ENCODE results near the gene HRAS.

Gene HRAS

DNA sequence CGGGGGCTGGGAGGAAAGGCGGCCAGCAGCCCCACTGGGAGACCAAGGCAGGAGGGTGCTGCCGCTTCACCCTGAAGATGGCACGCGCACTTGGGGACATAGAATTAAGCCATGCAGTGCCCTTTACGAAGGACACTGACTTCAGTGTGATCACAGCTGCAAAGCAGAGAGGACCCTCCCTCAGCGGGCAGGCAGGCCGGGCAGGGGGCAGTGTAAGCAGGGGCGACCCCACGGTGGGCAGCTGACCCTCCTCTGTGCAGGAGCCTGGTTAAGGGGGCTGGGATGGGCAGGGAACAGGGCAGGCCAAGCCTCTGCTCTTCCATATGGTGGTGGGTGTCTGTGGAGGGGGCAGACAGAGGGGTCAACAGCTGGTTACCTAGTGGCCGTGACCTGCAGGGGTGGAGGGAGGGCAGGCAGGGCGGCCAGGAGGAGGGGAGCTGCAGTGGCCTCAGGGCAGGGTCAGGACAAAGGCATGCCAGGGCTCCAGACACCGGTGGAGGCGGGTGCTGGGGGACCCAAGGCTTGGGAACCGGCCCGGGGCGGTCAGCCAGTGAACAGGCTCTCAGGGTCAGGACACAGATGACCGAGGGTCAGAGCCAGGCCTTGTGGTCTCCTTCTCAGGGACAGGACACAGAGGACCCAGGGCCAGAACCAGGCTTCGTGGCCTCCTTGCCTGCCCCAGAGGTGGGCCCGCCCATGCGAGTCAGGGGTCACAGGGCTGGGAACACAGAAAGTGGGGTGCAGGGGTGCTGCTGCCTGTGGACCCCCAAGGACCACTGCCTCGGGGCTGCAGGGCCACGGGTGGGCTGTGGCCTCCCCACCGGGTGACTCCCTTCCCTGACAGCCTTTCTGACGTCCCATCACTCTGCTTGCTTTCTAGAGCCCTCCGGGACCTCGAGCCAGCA lies 18.0 kb upstream of the HRAS start:
- no peak for DNase-seq (ENCODE audit: low read depth)

DNA sequence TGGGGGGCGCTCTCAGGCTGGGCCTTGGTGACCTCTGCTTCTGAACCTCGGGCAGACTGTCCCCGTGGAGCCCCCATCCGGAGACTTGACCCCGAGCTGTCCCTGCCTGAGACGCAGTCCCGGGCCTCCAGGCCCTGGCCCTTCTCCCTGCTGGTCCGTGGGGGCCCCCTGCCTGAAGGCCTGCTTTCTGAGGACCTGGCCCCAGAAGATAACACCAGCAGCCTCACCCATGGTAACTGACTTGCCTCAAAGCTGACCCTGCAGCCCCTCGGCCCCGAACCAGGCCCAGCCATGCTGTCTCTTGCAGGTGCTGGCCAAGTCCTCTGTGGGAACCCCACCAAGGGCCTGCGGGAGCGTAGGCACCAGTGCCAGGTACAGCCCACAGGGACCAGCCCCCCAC lies 16.2 kb upstream of the HRAS start:
- no peak for DNase-seq (ENCODE audit: low read depth)

DNA sequence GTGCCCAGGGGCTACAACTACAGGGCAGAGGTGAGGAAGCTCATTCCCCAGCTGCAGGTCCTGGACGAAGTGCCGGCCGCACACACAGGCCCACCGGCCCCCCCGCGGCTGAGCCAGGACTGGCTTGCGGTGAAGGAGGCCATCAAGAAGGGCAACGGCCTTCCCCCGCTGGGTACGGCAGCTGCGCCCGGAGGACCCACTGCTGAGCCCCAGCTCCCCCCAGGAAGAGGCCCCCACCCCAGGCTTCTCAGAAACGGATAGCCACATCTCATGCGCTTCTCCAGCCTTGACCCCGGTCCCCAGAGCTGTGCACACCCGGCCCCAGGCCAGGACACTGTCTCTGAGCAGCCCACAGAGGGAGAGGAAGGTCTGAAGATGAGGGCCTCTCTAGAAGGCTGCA lies 15.8 kb upstream of the HRAS start:
- DNase-seq (ENCODE audit: low read depth): no peak

DNA sequence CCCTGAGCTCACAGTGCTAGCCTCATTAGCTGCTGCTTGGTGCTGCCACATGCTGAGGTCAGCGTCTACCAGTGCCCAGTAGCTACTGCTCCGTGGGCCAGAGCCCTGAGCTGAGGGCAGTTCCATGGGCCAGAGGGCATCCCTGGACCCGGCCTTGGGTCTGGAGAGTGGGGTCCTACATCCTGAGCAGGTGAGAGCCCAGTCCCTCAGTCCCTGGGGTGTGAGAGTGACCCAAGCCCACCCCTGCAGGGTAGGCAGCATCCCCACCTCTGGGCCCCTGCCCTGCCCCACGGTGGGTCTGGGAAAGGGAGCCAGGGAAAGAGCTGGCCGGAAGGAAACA lies 15.3 kb upstream of the HRAS start:
- no peak for DNase-seq (ENCODE audit: low read depth)

DNA sequence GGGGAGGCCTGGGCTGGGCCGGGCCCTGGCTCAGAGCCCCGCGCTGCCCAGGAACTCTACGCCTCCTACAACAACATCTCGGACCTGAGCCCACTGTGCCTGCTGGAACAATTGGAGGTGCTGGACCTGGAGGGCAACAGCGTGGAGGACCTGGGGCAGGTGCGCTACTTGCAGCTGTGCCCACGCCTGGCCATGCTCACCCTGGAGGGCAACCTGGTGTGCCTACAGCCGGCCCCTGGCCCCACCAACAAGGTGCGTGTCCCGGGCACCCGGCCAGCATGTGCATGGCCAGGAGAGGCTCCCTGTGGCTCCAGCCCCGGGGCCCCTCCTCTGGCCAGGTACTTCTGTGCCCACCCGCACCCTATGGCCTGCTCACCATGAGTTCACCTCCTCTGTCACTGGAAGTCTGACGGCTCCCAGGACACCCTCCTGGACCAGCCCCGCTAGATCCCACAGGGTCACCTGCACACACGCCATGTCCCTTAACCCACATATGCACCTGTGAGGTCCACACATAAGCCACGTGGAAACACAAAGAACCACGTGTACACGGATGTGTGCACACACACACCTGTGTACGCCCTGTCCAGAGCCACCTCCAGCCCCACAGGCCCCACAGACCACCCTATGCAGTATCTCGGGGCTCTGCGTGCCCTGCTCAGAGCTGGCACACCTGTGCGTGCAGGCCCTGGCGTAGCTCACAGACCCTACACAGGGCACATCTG lies 14.8 kb upstream of the HRAS start:
- no peak for DNase-seq (ENCODE audit: low read depth)

DNA sequence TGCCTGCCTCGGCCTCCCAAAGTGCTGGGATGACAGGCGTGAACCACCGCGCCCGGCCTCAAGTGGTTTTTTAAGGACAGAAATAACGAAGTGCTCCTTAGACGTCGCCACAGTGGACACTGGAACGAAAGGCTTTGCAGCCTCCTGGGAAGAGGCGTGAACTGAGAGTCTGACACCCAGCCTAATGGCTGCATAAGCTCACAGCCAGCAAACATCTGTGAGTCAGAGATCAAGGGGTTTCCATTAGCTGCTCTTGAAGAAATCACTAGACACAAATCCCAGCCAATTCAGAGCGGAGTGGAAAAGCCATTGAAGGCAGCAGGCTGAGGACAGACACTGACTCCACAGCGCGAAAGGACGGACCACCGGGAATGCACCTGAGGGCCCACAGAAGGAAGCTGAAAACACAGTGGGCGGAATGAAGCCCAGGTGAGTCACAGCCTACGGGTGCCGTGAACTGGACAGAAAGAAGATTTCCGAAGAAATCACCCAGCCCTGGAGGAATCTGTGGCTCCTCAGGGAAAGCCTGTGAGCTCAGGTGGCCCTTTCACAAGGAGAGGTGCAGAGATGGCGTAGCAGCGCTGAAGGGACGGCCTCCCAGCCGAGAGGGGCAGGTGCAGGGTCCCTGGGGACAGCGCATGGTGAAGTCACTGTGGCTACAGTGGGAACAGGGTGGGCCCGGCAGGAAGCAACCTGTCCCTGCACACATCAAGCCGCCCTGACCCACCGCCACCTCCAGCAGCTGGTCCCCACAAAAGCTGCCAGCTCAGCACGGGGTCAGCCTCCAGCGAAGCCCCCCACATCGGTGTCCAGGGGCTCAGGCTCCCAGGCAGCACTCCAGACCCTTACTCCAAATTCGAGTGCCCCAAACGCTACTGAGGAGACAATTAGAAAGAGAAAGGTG lies 13.6 kb upstream of the HRAS start:
- no peak for DNase-seq (ENCODE audit: low read depth)

DNA sequence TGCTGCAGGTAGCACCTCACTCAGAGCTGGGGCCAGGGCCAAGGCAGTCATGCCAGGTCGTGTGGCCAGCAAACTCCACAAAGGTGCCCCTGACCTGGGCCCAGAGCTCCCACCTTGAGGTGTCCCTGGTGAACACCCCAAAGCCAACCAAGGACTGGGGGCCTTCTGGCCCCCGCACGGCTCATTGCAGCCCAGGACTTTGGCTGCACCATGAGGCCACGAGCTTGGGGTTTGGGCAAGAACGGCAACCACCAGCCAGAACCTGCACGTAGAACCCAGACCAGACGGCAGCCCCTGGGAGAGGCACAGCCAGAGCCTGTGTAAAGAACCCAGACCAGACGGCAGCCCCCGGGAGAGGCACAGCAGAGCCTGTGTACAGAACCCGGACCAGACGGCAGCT lies 9.8 kb upstream of the HRAS start:
- DNase-seq (ENCODE audit: low read depth): no peak

DNA sequence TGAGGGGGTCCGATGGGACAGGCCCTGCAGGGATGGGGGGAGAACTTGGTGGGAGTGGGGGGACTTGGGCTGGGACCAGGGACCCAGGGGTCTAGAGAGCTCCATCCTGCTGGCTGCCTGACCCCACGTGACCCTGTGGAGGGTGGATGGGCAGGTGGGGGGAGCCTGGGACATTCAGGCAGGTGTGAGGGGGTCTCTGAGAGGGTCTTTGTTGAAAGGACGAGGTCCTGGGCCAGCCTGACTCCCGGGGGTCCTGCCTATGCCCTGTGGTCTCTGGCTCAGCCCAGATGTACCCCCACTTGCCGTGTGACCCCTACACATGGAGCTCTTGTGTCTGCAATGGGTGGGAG lies 9.4 kb upstream of the HRAS start:
- DNase-seq (ENCODE audit: low read depth): no peak

DNA sequence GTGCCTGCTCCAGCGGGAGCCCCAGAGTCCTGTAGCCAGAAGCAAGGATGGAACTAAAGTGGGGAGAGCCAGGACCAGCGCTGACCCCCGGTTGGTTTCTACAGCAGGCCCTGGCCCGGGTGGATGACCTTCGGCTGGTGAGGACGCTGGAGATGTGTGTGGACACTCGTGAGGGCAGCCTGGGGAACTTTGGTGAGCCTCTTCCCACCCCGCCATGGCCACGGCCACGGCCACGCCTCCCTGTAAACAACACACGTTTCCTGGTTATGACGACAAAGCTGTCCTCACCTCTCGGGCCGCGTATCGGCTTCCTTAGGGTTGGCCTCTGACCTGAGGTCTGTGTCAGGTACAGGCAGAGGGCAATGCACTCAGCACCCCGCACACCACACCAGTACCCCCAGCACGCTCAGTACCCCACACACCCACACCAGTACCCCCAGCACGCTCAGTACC lies 6.1 kb upstream of the HRAS start:
- DNase-seq (ENCODE audit: low read depth): no peak

DNA sequence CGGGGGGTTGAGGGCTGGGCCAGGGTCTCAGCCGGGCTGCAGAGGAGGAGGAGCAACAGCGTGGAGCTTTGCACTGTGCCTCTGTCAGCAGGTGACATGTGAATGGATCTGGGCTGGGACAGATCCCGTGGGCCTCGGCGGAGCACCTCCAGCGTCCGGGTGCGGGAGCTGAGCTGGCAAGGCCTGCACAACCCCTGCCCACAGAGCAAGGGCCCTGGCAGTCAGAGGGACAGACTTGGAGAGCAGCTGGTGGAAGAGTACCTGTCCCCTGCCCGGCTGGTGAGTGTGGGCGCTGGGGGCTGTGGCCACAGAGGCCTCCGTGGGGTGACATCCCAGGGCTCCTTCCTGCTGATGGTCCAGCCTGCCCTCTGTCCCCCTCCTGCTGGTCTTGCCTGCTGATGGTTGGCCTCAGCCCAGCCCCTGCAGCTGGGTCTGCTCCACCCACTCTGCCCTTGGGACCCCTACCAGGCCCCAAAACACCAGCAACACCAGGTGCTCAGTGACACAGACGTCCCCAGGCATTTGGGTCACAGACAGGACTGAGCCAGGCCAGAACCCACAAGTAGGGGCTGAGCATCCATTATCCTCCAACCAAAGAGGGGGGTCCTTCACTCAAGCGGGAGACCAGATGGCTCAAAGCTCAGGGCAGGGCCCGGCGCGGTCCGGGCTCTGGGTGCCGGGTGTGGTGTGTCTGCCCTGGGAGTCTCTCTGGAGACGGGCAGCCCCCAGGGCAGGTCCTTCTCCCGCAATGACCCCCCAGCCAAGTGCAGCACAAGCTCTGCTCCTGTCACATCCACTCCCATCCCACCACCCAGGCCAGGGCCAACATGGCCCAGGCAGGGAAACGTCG lies 5.4 kb upstream of the HRAS start:
- DNase-seq (ENCODE audit: low read depth): no peak

DNA sequence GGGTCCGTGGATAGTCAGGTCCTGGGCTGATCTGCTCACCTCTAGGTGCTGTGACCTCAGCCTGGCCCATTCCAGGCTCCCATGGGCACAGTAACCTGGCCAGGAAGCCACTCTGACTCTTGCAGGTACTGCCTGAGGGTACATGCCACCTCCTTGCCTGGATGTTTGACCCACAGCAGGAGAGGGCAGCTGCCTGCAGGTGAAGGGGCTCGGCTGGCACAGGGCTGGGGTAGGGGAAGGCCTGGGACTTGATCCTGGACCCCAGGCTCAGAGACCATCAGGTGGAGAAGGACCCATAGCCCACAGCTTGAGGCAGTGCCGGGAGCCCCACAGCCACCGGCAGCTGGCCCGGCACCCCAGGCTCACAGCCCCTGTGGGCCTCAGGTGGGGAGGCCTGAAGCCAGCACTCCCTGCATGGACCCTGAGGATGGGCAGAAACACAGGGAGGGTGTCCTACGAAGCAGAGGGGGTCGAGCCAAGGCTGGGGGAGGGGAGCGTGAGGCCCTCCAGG lies 4.7 kb upstream of the HRAS start:
- no peak for DNase-seq (ENCODE audit: low read depth)

DNA sequence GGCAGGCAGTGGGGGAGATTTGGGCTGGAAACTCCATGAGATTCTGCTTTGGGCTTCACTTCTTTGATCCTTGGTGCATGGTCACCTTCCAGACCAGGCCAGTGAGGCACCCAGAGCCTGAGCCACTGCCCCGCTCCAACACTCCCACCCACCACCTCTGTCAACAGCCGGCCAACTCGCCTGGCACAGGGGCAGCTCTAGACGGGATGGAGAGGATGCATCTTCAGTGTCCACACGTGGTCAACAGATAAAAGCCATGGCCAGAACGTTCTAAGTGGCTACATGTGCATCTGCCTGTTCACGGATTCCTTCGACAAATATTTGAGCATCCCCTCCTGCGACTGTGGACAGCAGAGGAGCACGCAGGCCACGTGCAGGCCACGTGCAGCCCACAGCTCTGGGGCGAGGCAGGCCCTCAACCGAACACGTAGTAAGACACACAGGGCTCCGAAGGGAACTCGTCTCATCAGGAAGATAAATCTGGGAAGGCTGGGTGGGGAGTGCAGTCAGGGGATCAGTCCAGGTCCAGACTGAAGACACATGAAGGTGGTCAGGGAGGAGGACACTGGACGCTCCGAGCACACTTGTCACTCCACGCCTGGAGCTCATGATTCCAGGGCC lies 3.2 kb upstream of the HRAS start:
- DNase-seq (ENCODE audit: low read depth): no peak

DNA sequence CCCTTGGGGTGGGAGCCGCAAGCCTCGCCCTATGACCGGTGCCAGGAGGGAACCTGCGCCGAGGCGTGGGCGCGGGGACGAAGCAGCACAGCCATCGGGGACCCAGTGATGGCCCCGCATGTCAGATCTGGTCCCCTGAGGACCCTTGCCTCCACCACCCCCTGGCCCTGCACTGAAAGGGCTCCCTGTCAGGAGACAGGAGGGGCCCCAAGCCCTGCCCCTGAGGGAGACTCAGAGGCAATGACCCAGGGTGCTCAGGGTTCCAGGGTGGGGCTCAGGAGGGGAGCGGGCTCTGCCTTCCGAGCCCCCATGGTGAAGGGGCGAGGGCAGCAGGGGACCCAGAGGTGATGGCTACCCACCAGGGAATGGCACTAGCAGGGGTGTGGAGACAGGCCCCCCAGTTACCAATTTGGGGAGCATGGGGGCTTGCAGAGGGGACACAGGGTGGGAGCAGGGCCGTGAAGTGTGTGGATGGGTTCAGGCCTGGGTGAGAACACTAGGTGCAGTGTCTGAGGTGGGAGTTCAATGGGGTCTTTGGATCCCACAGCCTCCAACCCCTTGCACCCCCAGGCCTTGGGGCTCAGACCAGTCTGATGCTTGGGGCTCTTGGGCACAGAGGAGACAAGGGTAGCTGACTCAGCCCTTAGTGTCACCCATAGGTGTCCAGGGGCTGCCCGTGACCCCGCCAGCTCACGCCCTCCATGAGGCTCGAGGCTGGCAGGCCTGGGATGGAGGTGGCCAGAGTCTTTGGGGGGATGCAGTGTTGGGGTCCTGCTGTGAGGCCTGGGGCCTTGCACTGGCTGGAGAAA lies 2.5 kb upstream of the HRAS start:
- no peak for DNase-seq (ENCODE audit: low read depth)

DNA sequence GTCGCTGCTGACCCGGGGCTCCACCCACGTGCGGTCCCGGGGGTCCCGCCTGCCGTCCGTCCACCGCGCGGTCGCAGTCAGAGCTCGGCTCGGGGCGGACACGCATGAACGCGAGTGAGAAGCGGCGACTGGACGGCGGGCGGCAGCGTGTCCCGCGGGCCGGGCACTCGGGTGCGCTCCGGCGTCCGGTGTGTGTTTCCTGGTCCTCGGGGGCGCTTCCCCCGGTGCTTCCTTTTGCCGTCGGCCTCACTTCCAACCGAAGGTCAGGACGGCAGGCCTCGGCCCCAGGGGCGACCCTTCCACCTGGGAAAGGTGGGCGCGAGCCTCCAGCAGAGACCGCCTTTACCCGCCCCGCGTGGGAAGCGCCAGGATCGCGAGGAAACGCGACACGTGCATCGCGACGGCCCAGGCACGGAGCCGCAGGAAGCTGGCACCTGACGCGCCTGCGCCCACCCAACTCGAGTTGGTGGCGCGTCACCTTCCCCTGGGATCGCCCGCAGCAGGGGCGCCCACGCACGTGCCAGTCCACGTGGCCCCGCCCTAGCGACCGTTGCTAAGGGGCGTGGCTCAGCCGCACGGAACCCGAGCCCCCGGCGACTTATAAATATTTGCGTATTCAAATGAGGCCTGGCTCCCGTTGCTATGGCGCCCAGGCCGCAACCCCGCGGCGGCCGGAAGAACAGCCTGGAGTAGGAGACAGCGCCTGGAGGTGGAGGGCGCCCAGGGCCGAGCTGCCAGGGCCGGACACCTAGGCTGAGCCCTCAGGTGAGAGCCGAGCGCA lies 1.7 kb upstream of the HRAS start, which contains the start of gene LRRC56:
Gene LRRC56 (plus strand): TSS at position 687 of the 781 bp plus-strand sequence. CDS start 3,158 bp downstream, outside the sequence.
- DNase-seq (ENCODE audit: low read depth): no peak

DNA sequence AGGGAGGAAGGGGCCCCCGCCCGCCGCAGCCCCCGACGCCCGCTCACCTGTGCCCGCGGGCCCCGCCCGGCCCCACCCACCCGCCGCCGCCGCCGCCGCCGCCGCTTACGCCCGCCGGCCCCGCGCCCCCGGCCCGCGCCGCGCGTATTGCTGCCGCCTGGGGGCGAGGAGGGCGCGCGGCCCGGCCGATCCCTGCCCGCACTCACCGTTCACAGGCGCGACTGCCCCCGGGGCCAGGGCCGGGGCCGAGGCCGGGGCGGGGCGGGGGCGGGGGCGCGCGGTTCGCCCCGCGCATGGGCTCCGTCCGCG lies 212 bp downstream of the HRAS start:
- no peak for DNase-seq (ENCODE audit: low read depth)

DNA sequence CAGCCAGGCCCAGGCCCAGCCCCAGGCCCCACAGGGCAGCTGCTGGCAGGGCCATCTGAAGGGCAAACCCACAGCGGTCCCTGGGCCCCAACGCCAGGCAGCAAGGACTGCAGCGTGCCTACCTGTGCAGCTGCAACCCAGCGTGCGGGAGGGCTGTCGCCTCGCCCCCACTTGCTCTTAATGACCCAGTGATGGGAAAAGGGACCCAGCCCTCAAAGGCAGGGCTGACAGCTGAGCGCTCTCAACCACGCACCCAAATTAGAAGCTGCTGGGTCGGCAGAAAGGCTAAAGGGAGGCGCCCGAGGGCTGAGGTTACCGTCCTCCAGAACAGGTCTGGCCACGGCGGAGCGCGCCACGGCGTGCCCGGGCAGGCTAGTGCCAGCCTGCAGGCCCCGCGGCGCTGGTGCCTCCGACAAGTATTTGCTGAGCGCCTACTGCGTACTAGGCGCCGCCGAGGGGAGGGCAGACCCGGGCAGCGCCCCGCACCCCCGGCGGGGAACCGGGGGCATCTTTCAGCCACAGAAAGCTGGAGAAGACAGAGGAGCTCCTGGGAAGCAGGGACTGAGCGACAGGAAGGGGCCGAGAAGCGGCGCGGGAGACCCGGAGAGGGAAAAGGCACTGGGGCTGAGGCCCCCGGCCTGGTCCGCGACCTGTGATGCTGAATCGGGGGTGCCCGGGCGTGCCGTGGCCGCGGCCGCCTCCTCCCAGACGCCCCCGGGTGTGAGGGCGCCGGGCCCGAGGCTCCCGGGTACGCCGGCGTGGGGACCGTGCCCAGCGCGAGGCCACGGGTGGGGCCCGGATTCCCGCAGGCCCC lies 773 bp downstream of the HRAS start:
- no peak for DNase-seq (ENCODE audit: low read depth)

DNA sequence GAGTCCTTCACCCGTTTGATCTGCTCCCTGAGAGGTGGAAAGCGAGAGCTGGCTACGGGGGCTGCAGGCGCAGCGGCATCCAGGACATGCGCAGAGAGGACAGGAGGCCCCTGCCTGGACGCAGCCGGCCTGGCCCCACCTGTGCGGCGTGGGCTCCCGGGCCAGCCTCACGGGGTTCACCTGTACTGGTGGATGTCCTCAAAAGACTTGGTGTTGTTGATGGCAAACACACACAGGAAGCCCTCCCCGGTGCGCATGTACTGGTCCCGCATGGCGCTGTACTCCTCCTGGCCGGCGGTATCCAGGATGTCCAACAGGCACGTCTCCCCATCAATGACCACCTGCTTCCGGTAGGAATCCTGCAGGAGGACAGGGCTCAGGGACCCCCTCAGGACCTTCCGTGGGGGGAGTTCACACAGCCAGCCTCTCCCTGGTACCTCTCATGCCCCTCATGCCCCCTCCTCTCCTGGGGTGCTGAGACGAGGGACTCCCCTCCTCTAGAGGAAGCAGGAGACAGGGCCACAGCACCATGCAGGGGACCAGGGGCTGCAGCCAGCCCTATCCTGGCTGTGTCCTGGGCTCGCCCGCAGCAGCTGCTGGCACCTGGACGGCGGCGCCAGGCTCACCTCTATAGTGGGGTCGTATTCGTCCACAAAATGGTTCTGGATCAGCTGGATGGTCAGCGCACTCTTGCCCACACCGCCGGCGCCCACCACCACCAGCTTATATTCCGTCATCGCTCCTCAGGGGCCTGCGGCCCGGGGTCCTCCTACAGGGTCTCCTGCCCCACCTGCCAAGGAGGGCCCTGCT lies 1.6 kb downstream of the HRAS start:
- no peak for DNase-seq (ENCODE audit: low read depth)
